IMR-90 (cell line): ENCODE measurements around the gene BRIP1. TPM values are rescaled to one million over a fixed set of nuclear protein-coding genes. Genes with fewer than 3 reads are reported as not detected.

ENCODE experiments used
- ATAC-seq: fragments of 200-7000 bp; cut with Tn5 transposase; 2 replicates; pipeline ENCODE4 v1.9.1; 2020; ENCODE audit warnings: low read depth, mild to moderate bottlenecking, moderate library complexity
- BruUV-seq: library from RNA; stranded (reverse); fragments of 400-500 nt; replicated peaks from 2 replicates; lab custom pipeline; 2021; lab: Mats Ljungman, UMichigan
- CTCF ChIA-PET: fragments of 300-600 bp; formaldehyde crosslinking; extraction: SDS; loops from one replicate; lab custom pipeline; 2021; ENCODE audit warnings: antibody characterized with exemption; lab: Yijun Ruan, JAX
- POLR2A ChIA-PET: fragments of 300-600 bp; sonication (Branson Sonifier 250); formaldehyde crosslinking; loops from one replicate; lab custom pipeline; 2022; ENCODE audit warnings: antibody characterized with exemption; ENCODE audit not compliant: unreplicated experiment; lab: Charles Lee
- DNase-seq: peaks from one replicate; pipeline ENCODE4 v3.0.0; 2013
- H2AFZ ChIP-seq: replicated peaks from 2 replicates; pipeline ENCODE3; 2013; ENCODE audit warnings: low read length, mild to moderate bottlenecking; ENCODE audit not compliant: poor library complexity
- H2AK5ac ChIP-seq: 2 replicates; pipeline ENCODE4 v1.6.1; 2013; ENCODE audit warnings: low read depth, low read length, inconsistent platforms
- H2AK9ac ChIP-seq: replicated peaks from 2 replicates; pipeline ENCODE3; 2013; ENCODE audit warnings: mild to moderate bottlenecking, low read depth, low read length, moderate library complexity; ENCODE audit not compliant: poor library complexity
- H2BK120ac ChIP-seq: 2 replicates; pipeline ENCODE4 v1.6.1; 2013; ENCODE audit warnings: low read depth, low read length, inconsistent platforms
- H2BK15ac ChIP-seq: 3 replicates; pipeline ENCODE4 v1.6.1; 2013; ENCODE audit warnings: low read depth, low read length, inconsistent platforms
- H2BK20ac ChIP-seq: 2 replicates; pipeline ENCODE4 v1.6.1; 2013; ENCODE audit warnings: low read depth, mild to moderate bottlenecking, inconsistent platforms, low read length, moderate library complexity
- H2BK5ac ChIP-seq: 2 replicates; pipeline ENCODE4 v1.6.1; 2013; ENCODE audit warnings: mild to moderate bottlenecking, low read depth, low read length, inconsistent platforms; ENCODE audit not compliant: poor library complexity, severe bottlenecking
- H3K14ac ChIP-seq: replicated peaks from 2 replicates; pipeline ENCODE4 v1.6.1; 2013; ENCODE audit warnings: low read depth, low read length, inconsistent platforms
- H3K18ac ChIP-seq: 2 replicates; pipeline ENCODE4 v1.6.1; 2013; ENCODE audit warnings: low read depth, low read length, control low read depth
- H3K23ac ChIP-seq: 2 replicates; pipeline ENCODE4 v1.6.1; 2013; ENCODE audit warnings: low read depth, low read length, inconsistent platforms
- H3K27ac ChIP-seq: 2 replicates; pipeline ENCODE4 v1.5.1; 2013; ENCODE audit warnings: mild to moderate bottlenecking, control low read depth, low read length; ENCODE audit not compliant: insufficient read depth
- H3K27me3 ChIP-seq: 2 replicates; pipeline ENCODE4 v1.6.1; 2013; ENCODE audit warnings: low read length; ENCODE audit not compliant: control insufficient read depth, insufficient read depth
- H3K36me3 ChIP-seq: 2 replicates; pipeline ENCODE4 v1.6.1; 2013; ENCODE audit warnings: low read length, mixed read lengths; ENCODE audit not compliant: control insufficient read depth, insufficient read depth
- H3K4ac ChIP-seq: 2 replicates; pipeline ENCODE4 v1.6.1; 2013; ENCODE audit warnings: low read depth, low read length, inconsistent platforms
- H3K4me1 ChIP-seq: 2 replicates; pipeline ENCODE4 v1.6.1; 2013; ENCODE audit warnings: low read length, mixed read lengths; ENCODE audit not compliant: control insufficient read depth, insufficient read depth
- H3K4me2 ChIP-seq: 2 replicates; pipeline ENCODE4 v1.6.1; 2013; ENCODE audit warnings: low read depth, mild to moderate bottlenecking, control low read depth, low read length, moderate library complexity
- H3K4me3 ChIP-seq: 2 replicates; pipeline ENCODE4 v1.5.1; 2013; ENCODE audit warnings: low read depth, mild to moderate bottlenecking, control low read depth, low read length, moderate library complexity; ENCODE audit not compliant: insufficient read depth
- H3K56ac ChIP-seq: 2 replicates; pipeline ENCODE4 v1.6.1; 2013; ENCODE audit warnings: low read length, inconsistent platforms; ENCODE audit not compliant: insufficient read depth; ENCODE audit errors: extremely low read depth
- H3K79me1 ChIP-seq, 2 experiments: 2 replicates each; pipeline ENCODE4 v1.6.1; 2013; ENCODE audit warnings: low read length in 2 of 2, inconsistent platforms in 1 of 2, low read depth in 1 of 2
- H3K9ac ChIP-seq: 2 replicates; pipeline ENCODE4 v1.6.1; 2013; ENCODE audit warnings: low read depth, low read length, control low read depth
- H3K9me1 ChIP-seq: 2 replicates; pipeline ENCODE4 v1.6.1; 2013; ENCODE audit warnings: low read length, inconsistent platforms; ENCODE audit not compliant: insufficient read depth
- H3K9me3 ChIP-seq: 2 replicates; pipeline ENCODE4 v1.6.1; 2013; ENCODE audit warnings: low read length; ENCODE audit not compliant: control insufficient read depth, insufficient read depth
- H4K20me1 ChIP-seq: 2 replicates; pipeline ENCODE4 v1.6.1; 2013; ENCODE audit warnings: low read length, inconsistent platforms; ENCODE audit not compliant: insufficient read depth
- H4K5ac ChIP-seq: 2 replicates; pipeline ENCODE4 v1.6.1; 2013; ENCODE audit warnings: mild to moderate bottlenecking, low read depth, low read length, control low read depth
- H4K8ac ChIP-seq, 2 experiments: 2 replicates each; pipeline ENCODE4 v1.6.1; 2013; ENCODE audit warnings: low read depth in 2 of 2, low read length in 2 of 2, control low read depth in 1 of 2, inconsistent platforms in 1 of 2
- H4K91ac ChIP-seq: 2 replicates; pipeline ENCODE4 v1.6.1; 2013; ENCODE audit warnings: low read depth, low read length, inconsistent platforms; ENCODE audit not compliant: insufficient read depth
- CEBPB ChIP-seq: IDR thresholded peaks from 2 replicates; pipeline ENCODE4 v1.6.1; 2012; ENCODE audit warnings: low read depth, low read length, improper control_type of control experiment
- CHD1 ChIP-seq: IDR thresholded peaks from 2 replicates; pipeline ENCODE4 v1.6.1; 2012; ENCODE audit warnings: low read depth, low read length, improper control_type of control experiment
- CTCF ChIP-seq: conservative IDR thresholded peaks from 2 replicates; pipeline ENCODE4 v1.5.1; 2012; ENCODE audit warnings: mild to moderate bottlenecking, low read depth, low read length, improper control_type of control experiment
- FOS ChIP-seq: fragments of 150-350 bp; IDR thresholded peaks from 2 replicates; pipeline ENCODE4 v1.6.1; 2016; ENCODE audit warnings: low read depth, low read length
- MAFK ChIP-seq: IDR thresholded peaks from 2 replicates; pipeline ENCODE4 v1.6.1; 2012; ENCODE audit warnings: low read depth, low read length, improper control_type of control experiment
- MXI1 ChIP-seq: IDR thresholded peaks from 2 replicates; pipeline ENCODE4 v1.6.1; 2012; ENCODE audit warnings: low read depth, mild to moderate bottlenecking, low read length, moderate library complexity, borderline replicate concordance
- NFE2L2 ChIP-seq: fragments of 150-350 bp; IDR thresholded peaks from 2 replicates; pipeline ENCODE4 v1.6.1; 2016; ENCODE audit warnings: low read depth, mild to moderate bottlenecking, low read length
- POLR2A ChIP-seq: IDR thresholded peaks from 2 replicates; pipeline ENCODE4 v1.6.1; 2012; ENCODE audit warnings: mild to moderate bottlenecking, low read depth, low read length
- SMC3 ChIP-seq: fragments of 150-350 bp; IDR thresholded peaks from 2 replicates; pipeline ENCODE4 v1.6.1; 2016; ENCODE audit warnings: low read depth, mild to moderate bottlenecking, antibody characterized with exemption, low read length, moderate library complexity
- WGBS, 2 experiments: methylation state at CpG; one replicate each; pipeline versions ENCODE4 v1.1.5 to v1.1.7; 2013; ENCODE audit warnings: missing lambda C conversion rate in 2 of 2; ENCODE audit not compliant: insufficient read length in 1 of 2; ENCODE audit errors: extremely low coverage in 2 of 2; 5-methylcytosine and 5-hydroxymethylcytosine counted together
- dilution Hi-C: fragments of 300-500 bp; cut with HindIII; formaldehyde crosslinking; loops from one replicate; pipeline ENCODE4 v1.14.3; 2018; ENCODE audit warnings: low sequenced_read_pairs; ENCODE audit not compliant: unreplicated experiment
- in situ Hi-C: fragments of 300-500 bp; cut with MboI; formaldehyde crosslinking; loops from 3 replicates; pipeline ENCODE4 v1.14.3; 2019; ENCODE audit warnings: low sequenced_read_pairs, inconsistent platforms, mixed read lengths
- intact Hi-C: fragments of 100-400 bp; cut with micrococcal nuclease; formaldehyde crosslinking; loops from 2 replicates; pipeline ENCODE4 v1.10.0; 2022
- polyA plus RNA-seq, 3 experiments: library from polyadenylated mRNA; depleted of rRNA; stranded (reverse); fragments of >200 nt; gene quantifications; 2 replicates each; pipeline ENCODE4 v1.2.3, GENCODE V29; 2012; ENCODE audit warnings: low replicate concordance in 1 of 3
- total RNA-seq: library from RNA; depleted of rRNA; stranded (reverse); fragments of >200 nt; gene quantifications from 2 replicates; pipeline ENCODE4 v1.2.3, GENCODE V29; 2012
- TF ChIP-seq, protein P1 (sequence below): fragments of 150-350 bp; IDR thresholded peaks from 2 replicates; pipeline ENCODE4 v1.6.1; 2016; ENCODE audit warnings: low read depth, mild to moderate bottlenecking, low read length, moderate library complexity, borderline replicate concordance

The BRIP1 gene
- total and polyA plus RNA-seq, 2 of the 4 experiments (the other 2 are of a cell fraction): 6.1 to 19.7 TPM

- TF ChIP-seq CEBPB: no peak
- TF ChIP-seq, protein P1, sequence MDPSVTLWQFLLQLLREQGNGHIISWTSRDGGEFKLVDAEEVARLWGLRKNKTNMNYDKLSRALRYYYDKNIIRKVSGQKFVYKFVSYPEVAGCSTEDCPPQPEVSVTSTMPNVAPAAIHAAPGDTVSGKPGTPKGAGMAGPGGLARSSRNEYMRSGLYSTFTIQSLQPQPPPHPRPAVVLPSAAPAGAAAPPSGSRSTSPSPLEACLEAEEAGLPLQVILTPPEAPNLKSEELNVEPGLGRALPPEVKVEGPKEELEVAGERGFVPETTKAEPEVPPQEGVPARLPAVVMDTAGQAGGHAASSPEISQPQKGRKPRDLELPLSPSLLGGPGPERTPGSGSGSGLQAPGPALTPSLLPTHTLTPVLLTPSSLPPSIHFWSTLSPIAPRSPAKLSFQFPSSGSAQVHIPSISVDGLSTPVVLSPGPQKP: no peak
- no peak for TF ChIP-seq CTCF
- TF ChIP-seq CHD1: no peak
- TF ChIP-seq FOS: no peak
- TF ChIP-seq POLR2A: no peak
- no peak for TF ChIP-seq MXI1
- TF ChIP-seq SMC3: no peak
- TF ChIP-seq NFE2L2: no peak
- TF ChIP-seq MAFK: no peak
- H3K18ac ChIP-seq: no peak overlapping the region
Measured at GRCh38 chr17:61907361-61907760, 44.0 kb upstream of the BRIP1 start.

More at GRCh38 chr17:61907361-61907760, 44.0 kb upstream of the BRIP1 start:
- Histone ChIP-seq H2BK20ac (no peak overlapping the region), H2BK5ac (no peak overlapping the region), H3K23ac (no peak overlapping the region), H4K91ac (no peak overlapping the region), H2BK120ac (no peak overlapping the region), H2BK15ac (no peak overlapping the region), H4K8ac (no peak overlapping the region), H3K9me3 (no peaks in the 10 kb centered on the region), H3K27ac (no peak overlapping the region), H3K14ac (no peak overlapping the region), H3K4me3 (no peak overlapping the region), H3K9ac (no peak overlapping the region), H3K9me1 (no peaks in the 10 kb centered on the region), H3K4ac (no peak overlapping the region), H3K27me3 (no peaks in the 10 kb centered on the region), H3K4me1 (no peaks in the 10 kb centered on the region), H3K36me3 (peaks cover 23% of the 10 kb centered on the region), H2AK9ac (no peak overlapping the region), H4K5ac (no peak overlapping the region), H3K4me2 (no peak overlapping the region), H4K20me1 (no peaks in the 10 kb centered on the region), H3K56ac (no peak overlapping the region), H2AK5ac (no peak overlapping the region), H2AFZ (no peak overlapping the region), H3K79me1 (no peaks in the 10 kb centered on the region)
- in situ Hi-C loops (no loop called here), dilution Hi-C loops (no loop called here), intact Hi-C loops (no loop called here)
- no CpG with 5 or more reads among the region's 5 CpGs for WGBS, 2 experiments
- no peak for DNase-seq
- no peak for ATAC-seq
- POLR2A ChIA-PET: no interaction called here
- no TSS peak for BruUV-seq
- CTCF ChIA-PET: interaction anchor here (0.6 kb wide), 1 partner anchor 10 kb away, joined by 3 read pairs; no protein-coding TSS in a partner anchor
